GM12892 (cell line): ENCODE measurements around the gene HYAL3.

Source experiments
- POLR2A ChIP-seq: IDR thresholded peaks from 2 replicates; pipeline ENCODE4 v1.6.1; 2011; ENCODE audit warnings: low read depth, low read length, control low read depth
- POLR2AphosphoS5 ChIP-seq: IDR thresholded peaks from 2 replicates; pipeline ENCODE4 v1.6.1; 2011; ENCODE audit warnings: low read depth, low read length, control low read depth
- TAF1 ChIP-seq: IDR thresholded peaks from 2 replicates; pipeline ENCODE4 v1.6.1; 2011; ENCODE audit warnings: low read depth, mild to moderate bottlenecking, control low read depth, low read length, borderline replicate concordance

- no peak for TF ChIP-seq POLR2A
- no peak for TF ChIP-seq POLR2AphosphoS5
- TF ChIP-seq TAF1 = no peak
Measured at GRCh38 chr3:50331364-50331907, 32.2 kb upstream of the HYAL3 start.
